HepG2 (cell line): Measurements from ENCODE around the gene SMIM10L2A. TPM values are rescaled to one million over a fixed set of nuclear protein-coding genes. Genes with fewer than 3 reads are reported as not detected.

Experiments
- ATAC-seq: fragments of 200-7000 bp; cut with Tn5 transposase; 3 replicates; pipeline ENCODE4 v1.9.1; 2020; ENCODE audit warnings: mild to moderate bottlenecking, moderate library complexity
- BruUV-seq: library from RNA; stranded (reverse); fragments of 400-500 nt; replicated peaks from 2 replicates; lab custom pipeline; 2021; lab: Mats Ljungman, UMichigan
- CTCF ChIA-PET: fragments of 300-600 bp; formaldehyde crosslinking; extraction: SDS; loops from one replicate; lab custom pipeline; 2021; ENCODE audit warnings: low total read pairs, inconsistent platforms, low intra/inter-chr PET ratio; lab: Yijun Ruan, JAX
- POLR2A ChIA-PET: fragments of 350-600 bp; sonication (Branson Sonifier 250); formaldehyde crosslinking; loops from one replicate; lab custom pipeline; 2020; ENCODE audit warnings: antibody characterized with exemption, inconsistent platforms; lab: Yijun Ruan, JAX
- DNase-seq: peaks from one replicate; pipeline ENCODE4 v3.0.0-alpha.2; 2015; ENCODE audit warnings: low spot score
- FAIRE-seq: peaks from 3 replicates; lab custom pipeline; 2011; peaks lifted over from hg19 to GRCh38; lab: Jason Lieb, UNC
- H2AFZ ChIP-seq: one replicate; pipeline ENCODE4 v1.6.1; 2011; ENCODE audit warnings: low read length, inconsistent platforms
- H3K27ac ChIP-seq: fragments of 300-600 bp; 3 replicates; pipeline ENCODE4 v1.8.0; 2011; ENCODE audit warnings: mixed run types, mild to moderate bottlenecking, mixed read lengths, low read length, inconsistent platforms; ENCODE audit not compliant: insufficient read depth; ENCODE audit errors: extremely low read length
- H3K27me3 ChIP-seq, 2 experiments: fragments of 200-600 bp in 1 of 2; 2 replicates in 1 of 2; 3 replicates in 1 of 2; pipeline versions ENCODE4 v1.6.0 to v1.8.0; 2011; ENCODE audit warnings: low read length in 2 of 2, mild to moderate bottlenecking in 2 of 2, moderate library complexity in 2 of 2, inconsistent platforms in 1 of 2; ENCODE audit not compliant: insufficient read depth in 2 of 2, control insufficient read depth in 1 of 2
- H3K36me3 ChIP-seq, 2 experiments: fragments of 200-600 bp in 1 of 2; replicated peaks in 1 of 2; 2 replicates in 1 of 2; 3 replicates in 1 of 2; pipeline versions ENCODE4 v1.5.1 to v1.8.0; 2011; ENCODE audit warnings: low read length in 2 of 2, inconsistent platforms in 1 of 2; ENCODE audit not compliant: insufficient read depth in 2 of 2, control insufficient read depth in 1 of 2
- H3K4me1 ChIP-seq: 2 replicates; pipeline ENCODE4 v1.5.1; 2012; ENCODE audit warnings: low read length, inconsistent platforms; ENCODE audit not compliant: insufficient read depth
- H3K4me2 ChIP-seq: 2 replicates; pipeline ENCODE4 v1.6.0; 2011; ENCODE audit warnings: low read depth, low read length, inconsistent platforms
- H3K4me3 ChIP-seq, 3 experiments: fragments of 200-600 bp in 1 of 3; sonication (generic), shearing (Covaris generic) in 1 of 3; replicated peaks in 1 of 3; 2 replicates each; pipeline ENCODE4 v1.5.1; 2011 to 2016; ENCODE audit warnings: low read length in 3 of 3, inconsistent platforms in 2 of 3, low read depth in 2 of 3, mild to moderate bottlenecking in 2 of 3, control low read depth in 1 of 3, mixed read lengths in 1 of 3; ENCODE audit not compliant: insufficient read depth in 1 of 3
- H3K79me2 ChIP-seq: one replicate; pipeline ENCODE4 v1.6.1; 2011; ENCODE audit warnings: low read length, inconsistent platforms; ENCODE audit not compliant: insufficient read depth
- H3K9ac ChIP-seq: 2 replicates; pipeline ENCODE4 v1.6.0; 2011; ENCODE audit warnings: mild to moderate bottlenecking, low read depth, low read length, inconsistent platforms; ENCODE audit not compliant: insufficient read depth
- H3K9me3 ChIP-seq: 2 replicates; pipeline ENCODE4 v1.5.1; 2012; ENCODE audit warnings: mild to moderate bottlenecking, low read length
- H4K20me1 ChIP-seq: 2 replicates; pipeline ENCODE4 v1.6.0; 2011; ENCODE audit warnings: inconsistent platforms, mild to moderate bottlenecking, low read length, moderate library complexity; ENCODE audit not compliant: insufficient read depth
- KAT8 ChIP-seq: IDR thresholded peaks from 2 replicates; pipeline ENCODE4 v1.6.1; 2016; ENCODE audit warnings: missing genetic modification reagents, missing compliant biosample characterization
- KLF12 ChIP-seq: sonication (generic); formaldehyde crosslinking; IDR thresholded peaks from 2 replicates; pipeline ENCODE4 v1.4.0; 2020; ENCODE audit warnings: missing genetic modification reagents, borderline replicate concordance
- PPARG ChIP-seq: conservative IDR thresholded peaks from 2 replicates; pipeline ENCODE4 v1.6.1; 2016; ENCODE audit warnings: missing biosample characterization, missing genetic modification reagents
- RERE ChIP-seq: IDR thresholded peaks from 2 replicates; pipeline ENCODE4 v1.6.1; 2016; ENCODE audit warnings: low read depth, missing genetic modification reagents, missing compliant biosample characterization
- SMC3 ChIP-seq: IDR thresholded peaks from 2 replicates; pipeline ENCODE4 v1.6.1; 2011; ENCODE audit warnings: low read length, improper control_type of control experiment
- ZNF569 ChIP-seq: sonication (generic); formaldehyde crosslinking; IDR thresholded peaks from 2 replicates; pipeline ENCODE4 v1.5.0; 2020; ENCODE audit warnings: mild to moderate bottlenecking, missing genetic modification reagents, moderate library complexity, borderline replicate concordance
- ZNF576 ChIP-seq: sonication (generic); formaldehyde crosslinking; IDR thresholded peaks from 2 replicates; pipeline ENCODE4 v1.4.0; 2020; ENCODE audit warnings: mild to moderate bottlenecking, missing genetic modification reagents
- WGBS: methylation state at CpG from one replicate; pipeline ENCODE4 v1.1.6; 2017; ENCODE audit warnings: low lambda C conversion rate; 5-methylcytosine and 5-hydroxymethylcytosine counted together
- in situ Hi-C: cut with HindIII; loops from 2 replicates; pipeline ENCODE4 v1.10.0; 2017; ENCODE audit warnings: low pct_unique_long_range_greater_than_20kb; ENCODE audit not compliant: extremely low pct_ligation_motif_present
- intact Hi-C: fragments of 100-400 bp; cut with micrococcal nuclease; formaldehyde crosslinking; loops from one replicate; pipeline ENCODE4 v1.10.0; 2022; ENCODE audit not compliant: unreplicated experiment
- polyA plus RNA-seq, 8 experiments: library from polyadenylated mRNA; depleted of rRNA in 3 of 8; stranded (reverse) in 7 of 8; unstranded in 1 of 8; fragments of >200 nt; fragmentation: Illumina TruSeq in 4 of 8; extraction: Trizol in 4 of 8; gene quantifications; 2 replicates each; pipeline versions ENCODE4 v1.2.1 to v1.2.3, GENCODE V29; 2011 to 2016; ENCODE audit warnings: low read depth in 4 of 8, missing spikeins in 1 of 8, mixed read lengths in 1 of 8; ENCODE audit not compliant: insufficient read depth in 1 of 8
- total RNA-seq, 5 experiments: library from RNA; depleted of rRNA; stranded (reverse); fragments of >200 nt; fragmentation: Illumina TruSeq; extraction: Trizol; gene quantifications; 2 replicates each; pipeline ENCODE4 v1.2.3, GENCODE V29; 2016; ENCODE audit warnings: low read depth in 1 of 5
- TF ChIP-seq, protein P1 (sequence below): sonication (generic); formaldehyde crosslinking; IDR thresholded peaks from 2 replicates; pipeline ENCODE4 v1.4.0; 2020; ENCODE audit warnings: mild to moderate bottlenecking, missing genetic modification reagents

The SMIM10L2A gene
- total and polyA plus RNA-seq, 2 of the 13 experiments (the other 11 are each of a cell fraction or from before 2014, with no cell fraction given), result not detected

- BruUV-seq, result no TSS peak
- no peak for FAIRE-seq
- no peak overlapping the region for H3K4me3 ChIP-seq
- H3K4me2 ChIP-seq, result no peak overlapping the region
- no peak overlapping the region for H3K27ac ChIP-seq
- H3K9ac ChIP-seq, result no peak overlapping the region
- TF ChIP-seq, protein P1, sequence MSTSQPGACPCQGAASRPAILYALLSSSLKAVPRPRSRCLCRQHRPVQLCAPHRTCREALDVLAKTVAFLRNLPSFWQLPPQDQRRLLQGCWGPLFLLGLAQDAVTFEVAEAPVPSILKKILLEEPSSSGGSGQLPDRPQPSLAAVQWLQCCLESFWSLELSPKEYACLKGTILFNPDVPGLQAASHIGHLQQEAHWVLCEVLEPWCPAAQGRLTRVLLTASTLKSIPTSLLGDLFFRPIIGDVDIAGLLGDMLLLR (CRISPR knock-in tag), result no peak
- TF ChIP-seq PPARG (CRISPR knock-in tag), result no peak
- TF ChIP-seq KAT8 (CRISPR knock-in tag), result no peak
- no peak for TF ChIP-seq RERE
- TF ChIP-seq ZNF569 (CRISPR knock-in tag), result no peak
- no peak for TF ChIP-seq KLF12
- TF ChIP-seq SMC3, result no peak
- no peak for TF ChIP-seq ZNF576 (CRISPR knock-in tag)
- CTCF ChIA-PET, result no interaction called here
- intact Hi-C loops, result no loop called here
- in situ Hi-C loops, result no loop called here
- no peak for DNase-seq
- no peak overlapping the region for H2AFZ ChIP-seq
- H3K4me1 ChIP-seq, result no peaks in the 10 kb centered on the region
- WGBS, result 4% methylated on average over 7 of the region's 16 CpGs
- no peak for ATAC-seq
- H3K27me3 ChIP-seq, result no peaks in the 10 kb centered on the region
- H3K36me3 ChIP-seq, result no peaks in the 10 kb centered on the region
- POLR2A ChIA-PET, result no interaction called here
- no peaks in the 10 kb centered on the region for H3K9me3 ChIP-seq
- H3K79me2 ChIP-seq, result no peaks in the 10 kb centered on the region
- no peaks in the 10 kb centered on the region for H4K20me1 ChIP-seq
Measured at GRCh38 chrX:135425026-135425965, 3.6 kb downstream of the SMIM10L2A start.
